HCT116 (cell line): ENCODE results near the gene MYO3B. TPM values are rescaled to one million over a fixed set of nuclear protein-coding genes. Genes with fewer than 3 reads are reported as not detected.

Source experiments
- ATAC-seq: fragments of 200-7000 bp; cut with Tn5 transposase; 2 replicates; pipeline ENCODE4 v1.9.1; 2020; ENCODE audit warnings: mild to moderate bottlenecking, moderate library complexity
- BruUV-seq: library from RNA; stranded (reverse); fragments of 400-500 nt; replicated peaks from 2 replicates; lab custom pipeline; 2021; lab: Mats Ljungman, UMichigan
- CTCF ChIA-PET: fragments of 300-600 bp; sonication (Branson Sonifier 250); formaldehyde crosslinking; loops from one replicate; lab custom pipeline; 2021; ENCODE audit warnings: antibody characterized with exemption; lab: Charles Lee
- POLR2A ChIA-PET: fragments of 300-600, 350-600 bp; sonication (Branson Sonifier 250); formaldehyde crosslinking; loops from one replicate; lab custom pipeline; 2021; ENCODE audit warnings: antibody characterized with exemption; lab: Charles Lee
- RAD21 ChIA-PET, 2 experiments: fragments of 300-600 bp; sonication (Branson Sonifier 250); formaldehyde crosslinking; loops; one replicate each; lab custom pipeline; 2023; ENCODE audit warnings: low total read pairs in 2 of 2; ENCODE audit not compliant: uncharacterized antibody in 2 of 2, unreplicated experiment in 2 of 2, low non-redundant PET in 1 of 2; lab: Charles Lee
- DNase-seq: peaks from one replicate; pipeline ENCODE4 v3.0.0-alpha.2; 2010; ENCODE audit warnings: low read depth, low spot score
- H2AFZ ChIP-seq: fragments of 200-600 bp; shearing (Covaris generic), sonication (generic); 2 replicates; pipeline ENCODE4 v1.6.1; 2017; ENCODE audit warnings: low read depth, mixed run types, mixed read lengths, antibody characterized with exemption, low read length; ENCODE audit not compliant: poor library complexity, severe bottlenecking
- H3K27ac ChIP-seq: 2 replicates; pipeline ENCODE4 v1.5.1; 2012; ENCODE audit warnings: low read depth, low read length
- H3K27me3 ChIP-seq: fragments of 200-600 bp; sonication (generic); 2 replicates; pipeline ENCODE4 v1.6.1; 2016; ENCODE audit warnings: mixed run types, low read length, mixed read lengths; ENCODE audit not compliant: insufficient read depth
- H3K36me3 ChIP-seq, 2 experiments: fragments of 200-500 bp in 1 of 2; fragments of 200-600 bp in 1 of 2; sonication (Bioruptor generic) in 1 of 2; sonication (generic) in 1 of 2; 2 replicates each; pipeline versions ENCODE4 v1.5.1 to v1.6.1; 2014 to 2016; ENCODE audit warnings: low read length in 2 of 2, inconsistent platforms in 1 of 2, mixed read lengths in 1 of 2, mixed run types in 1 of 2; ENCODE audit not compliant: insufficient read depth in 2 of 2, control insufficient read depth in 1 of 2
- H3K4me1 ChIP-seq, 2 experiments: fragments of 200-600 bp in 1 of 2; sonication (generic) in 1 of 2; 2 replicates each; pipeline versions ENCODE4 v1.5.1 to v1.6.1; 2012 to 2017; ENCODE audit warnings: low read length in 2 of 2, inconsistent platforms in 1 of 2, mild to moderate bottlenecking in 1 of 2, mixed read lengths in 1 of 2, mixed run types in 1 of 2, moderate library complexity in 1 of 2; ENCODE audit not compliant: insufficient read depth in 2 of 2, control insufficient read depth in 1 of 2
- H3K4me2 ChIP-seq: fragments of 200-600 bp; sonication (generic); 2 replicates; pipeline ENCODE4 v1.6.1; 2017; ENCODE audit warnings: mixed run types, low read length, mixed read lengths
- H3K4me3 ChIP-seq, 2 experiments: fragments of 200-600 bp in 1 of 2; sonication (generic) in 1 of 2; replicated peaks in 1 of 2; 2 replicates each; pipeline ENCODE4 v1.5.1; 2011 to 2016; ENCODE audit warnings: low read length in 2 of 2, control low read depth in 1 of 2, low read depth in 1 of 2, mild to moderate bottlenecking in 1 of 2, mixed read lengths in 1 of 2, mixed run types in 1 of 2
- H3K79me2 ChIP-seq: fragments of 200-600 bp; sonication (generic); 2 replicates; pipeline ENCODE4 v1.6.1; 2017; ENCODE audit warnings: mild to moderate bottlenecking, mixed run types, low read length, moderate library complexity, mixed read lengths; ENCODE audit not compliant: insufficient read depth
- H3K9ac ChIP-seq: fragments of 200-600 bp; sonication (generic); 2 replicates; pipeline ENCODE4 v1.6.1; 2016; ENCODE audit warnings: low read length, mixed read lengths
- H3K9me2 ChIP-seq: fragments of 200-600 bp; sonication (generic), shearing (Covaris generic); 2 replicates; pipeline ENCODE4 v1.6.1; 2017; ENCODE audit warnings: mixed run types, mild to moderate bottlenecking, moderate library complexity; ENCODE audit not compliant: insufficient read depth
- H3K9me3 ChIP-seq, 2 experiments: fragments of 200-500 bp in 1 of 2; fragments of 200-600 bp in 1 of 2; sonication (Bioruptor generic) in 1 of 2; sonication (generic) in 1 of 2; 2 replicates each; pipeline ENCODE4 v1.6.1; 2014 to 2017; ENCODE audit warnings: low read length in 2 of 2, mixed read lengths in 2 of 2, inconsistent platforms in 1 of 2, low read depth in 1 of 2, mild to moderate bottlenecking in 1 of 2, mixed run types in 1 of 2, moderate library complexity in 1 of 2; ENCODE audit not compliant: control insufficient read depth in 1 of 2, insufficient read depth in 1 of 2
- H4K20me1 ChIP-seq: fragments of 200-600 bp; sonication (generic), shearing (Covaris generic); 2 replicates; pipeline ENCODE4 v1.6.1; 2017; ENCODE audit warnings: mixed run types, mild to moderate bottlenecking, moderate library complexity; ENCODE audit not compliant: insufficient read depth
- CTCF ChIP-seq, 3 experiments: fragments of 200-600 bp in 1 of 3; sonication (generic) in 1 of 3; IDR thresholded peaks in 2 of 3; conservative IDR thresholded peaks in 1 of 3; 2 replicates each; pipeline ENCODE4 v1.5.1; 2012 to 2017; ENCODE audit warnings: low read depth in 2 of 3, low read length in 2 of 3, antibody characterized with exemption in 1 of 3, borderline replicate concordance in 1 of 3, control low read depth in 1 of 3, mild to moderate bottlenecking in 1 of 3, mixed read lengths in 1 of 3, mixed run types in 1 of 3, moderate library complexity in 1 of 3; ENCODE audit not compliant: insufficient read depth in 1 of 3
- EZH2phosphoT487 ChIP-seq: fragments of 200-600 bp; IDR thresholded peaks from 2 replicates; pipeline ENCODE4 v1.6.1; 2018; ENCODE audit warnings: antibody characterized with exemption, borderline replicate concordance
- RAD21 ChIP-seq: IDR thresholded peaks from 2 replicates; pipeline ENCODE4 v1.6.1; 2012; ENCODE audit warnings: low read depth, mild to moderate bottlenecking
- SIN3A ChIP-seq: IDR thresholded peaks from 2 replicates; pipeline ENCODE4 v1.6.1; 2012; ENCODE audit warnings: low read depth
- TCF7L2 ChIP-seq: IDR thresholded peaks from 2 replicates; pipeline ENCODE4 v1.7.0; 2011; ENCODE audit warnings: borderline replicate concordance, inconsistent platforms; ENCODE audit not compliant: insufficient read depth, insufficient read length; ENCODE audit errors: extremely low read depth
- ZFX ChIP-seq: fragments of 450-650 bp; IDR thresholded peaks from 2 replicates; pipeline ENCODE4 v1.6.1; 2017
- intact Hi-C: fragments of 100-400 bp; cut with micrococcal nuclease; formaldehyde crosslinking; loops from 2 replicates; pipeline ENCODE4 v1.10.0; 2022
- total RNA-seq: library from RNA; stranded (reverse); gene quantifications from one replicate; pipeline ENCODE4 v1.2.1, GENCODE V29; 2021; ENCODE audit not compliant: unreplicated experiment

The MYO3B gene
- total RNA-seq, 1 experiment from 2014 or later = not detected

- no TSS peak for BruUV-seq
- no peaks in the 10 kb centered on the region for H3K36me3 ChIP-seq
- no peaks in the 10 kb centered on the region for H4K20me1 ChIP-seq
- H3K4me2 ChIP-seq = no peak overlapping the region
- TF ChIP-seq ZFX = no peak
- peak in 2 of 3 experiments; percentile 48 to 52; a peak in 3 of 6 replicates for TF ChIP-seq CTCF (IDR thresholded peaks at IDR 0.05 in 2 of 3, conservative IDR thresholded peaks at IDR 0.05 in 1 of 3; ENCODE audit: borderline replicate concordance in 1 of 3, insufficient read depth in 1 of 3, low read depth in 2 of 3, low read length in 2 of 3)
- no peak for TF ChIP-seq EZH2phosphoT487
- TF ChIP-seq TCF7L2 = no peak
- TF ChIP-seq RAD21 = peak; percentile 64
- no peak for TF ChIP-seq SIN3A
- H3K9me2 ChIP-seq = no peaks in the 10 kb centered on the region
- no peak overlapping the region for H3K4me3 ChIP-seq
- H3K27ac ChIP-seq = no peak overlapping the region
- CTCF ChIA-PET = interaction anchor here (0.6 to 3.5 kb wide), 13 partner anchors 9 to 503 kb away, joined by 3 to 87 read pairs (median 4); partner anchors contain the start of genes ERICH2 and GAD1
- no peaks in the 10 kb centered on the region for H3K79me2 ChIP-seq
- RAD21 ChIA-PET = interaction anchor here (0.8 to 1.7 kb wide), 6 partner anchors 8 to 447 kb away, joined by 3 to 4 read pairs (median 4); partner anchors contain the start of gene GAD1 (in 1 of the 2)
- no peaks in the 10 kb centered on the region for H3K4me1 ChIP-seq
- peak; percentile 21 for DNase-seq
- intact Hi-C loops = loop anchor here (1.0 to 10.0 kb wide), 3 partner anchors 435 to 915 kb away; no protein-coding TSS in a partner anchor
- H3K27me3 ChIP-seq = peaks cover 33% of the 10 kb centered on the region
- no peak overlapping the region for H3K9ac ChIP-seq
- H3K9me3 ChIP-seq = no peaks in the 10 kb centered on the region
- POLR2A ChIA-PET = no interaction called here
- H2AFZ ChIP-seq = peak overlapping the region; percentile 8
- peak; percentile 63 for ATAC-seq
Measured at GRCh38 chr2:170369894-170370293, 191.9 kb downstream of the MYO3B start.
